NCI-H82 treated with DMSO at 0.1 percent for 48 hours (cell line): ENCODE results near the gene VPREB1.
"Not testable (repeated sequence)": the region's sequence is repeated elsewhere in the genome, so short reads cannot be mapped to it uniquely, and the experiment has no call there.

Experiments used
- DNase-seq: peaks from one replicate; lab custom pipeline; 2025; ENCODE audit not compliant: unreplicated experiment; lab: John Stamatoyannopoulos, UW

The VPREB1 gene, protein sequence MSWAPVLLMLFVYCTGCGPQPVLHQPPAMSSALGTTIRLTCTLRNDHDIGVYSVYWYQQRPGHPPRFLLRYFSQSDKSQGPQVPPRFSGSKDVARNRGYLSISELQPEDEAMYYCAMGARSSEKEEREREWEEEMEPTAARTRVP

GRCh38 chr22:22244316-22245250, at the start of gene VPREB1:
Gene VPREB1 (plus strand): TSS chr22:22244786. CDS start chr22:22244814, 28 bp downstream.
- DNase-seq = no peak

DNA sequence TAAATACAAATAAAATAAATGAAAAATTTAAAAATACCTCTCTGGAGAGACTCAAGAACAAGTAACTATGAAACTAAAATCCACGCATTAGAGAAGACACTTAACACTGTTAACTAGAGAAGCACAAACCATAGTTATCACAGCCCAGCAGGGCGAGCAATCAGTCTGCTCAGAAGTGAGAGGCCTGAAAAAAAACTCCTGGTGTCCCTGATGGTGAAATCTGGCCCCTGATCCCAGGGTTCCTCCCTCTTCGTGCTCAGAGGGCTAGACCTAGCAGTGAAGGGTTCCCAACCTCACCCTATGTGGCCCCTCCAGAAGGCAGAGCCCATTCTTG, 49.7 kb upstream of the VPREB1 start:
- DNase-seq = no peak

GRCh38 chr22:22195265-22196017, 49.1 kb upstream of the VPREB1 start:
- peak; percentile 49 for DNase-seq

- DNase-seq = no peak
Observed at GRCh38 chr22:22196018-22196533, 48.5 kb upstream of the VPREB1 start.

- no peak for DNase-seq
Observed at GRCh38 chr22:22196833-22197477, 47.6 kb upstream of the VPREB1 start.

DNA sequence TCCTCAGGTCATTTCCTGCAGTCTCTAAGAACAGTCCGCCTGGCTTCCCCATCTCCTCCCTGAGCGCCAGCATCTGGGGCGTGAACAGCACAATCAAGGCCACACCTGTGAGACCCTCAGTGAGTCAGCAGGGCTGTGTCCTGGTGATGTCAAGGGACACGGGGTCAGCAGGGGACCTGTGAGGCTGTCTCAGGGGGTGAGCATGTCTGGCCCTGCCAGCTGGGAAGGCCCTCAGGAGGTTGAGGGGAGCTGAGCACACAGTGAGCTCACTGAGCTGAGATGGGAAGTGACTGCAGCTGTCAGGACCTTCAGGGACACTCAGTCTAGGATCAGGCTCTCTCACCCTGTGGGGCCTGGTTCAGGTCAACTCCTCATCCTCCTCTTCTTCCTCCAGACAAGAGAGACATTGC, 46.6 kb upstream of the VPREB1 start:
- DNase-seq = no peak

DNA sequence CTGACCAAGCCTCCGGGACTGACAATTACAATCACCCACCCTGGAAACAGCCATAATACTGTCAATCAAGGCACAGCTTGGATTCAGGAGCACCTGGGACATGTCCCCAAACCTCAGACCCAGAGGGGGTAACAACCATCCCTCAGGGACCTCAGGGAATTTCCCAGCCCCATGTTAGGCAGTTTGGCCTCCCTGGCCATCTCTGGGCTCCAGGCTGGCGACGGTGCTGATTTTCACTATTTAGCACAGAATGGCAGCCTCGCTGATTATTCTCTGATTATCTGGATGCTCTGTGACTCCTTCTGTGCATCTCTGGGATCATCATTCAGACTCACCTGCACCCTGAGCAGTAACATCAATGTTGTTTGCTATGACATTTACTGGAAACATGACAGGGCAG, 45.8 kb upstream of the VPREB1 start:
- no peak for DNase-seq

DNA sequence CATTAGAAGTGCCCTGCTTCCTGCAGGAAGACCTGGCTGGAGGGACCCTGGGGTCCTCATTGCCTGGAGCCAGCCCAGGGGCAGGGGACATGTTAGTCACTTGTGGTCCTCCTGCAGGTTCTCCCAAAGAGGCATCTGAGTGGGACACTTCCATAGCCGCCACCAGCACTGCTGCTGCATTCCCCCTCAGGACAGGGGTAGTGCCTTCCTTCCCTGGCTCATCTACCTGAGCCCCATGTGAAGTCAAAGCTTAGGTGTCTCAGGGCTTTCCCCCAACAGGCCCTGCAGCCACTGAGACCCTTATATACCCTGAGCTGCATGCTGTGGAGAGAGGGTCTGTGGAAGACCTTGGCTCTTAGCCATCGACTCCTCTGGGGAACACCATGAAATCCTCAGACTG, 45.0 kb upstream of the VPREB1 start:
- no peak for DNase-seq

GRCh38 chr22:22200569-22201184, 43.9 kb upstream of the VPREB1 start:
- DNase-seq = no peak

- DNase-seq = no peak
Observed at GRCh38 chr22:22201185-22201929, 43.2 kb upstream of the VPREB1 start.

- no peak for DNase-seq
Observed at GRCh38 chr22:22201930-22202343, 42.6 kb upstream of the VPREB1 start.

DNA sequence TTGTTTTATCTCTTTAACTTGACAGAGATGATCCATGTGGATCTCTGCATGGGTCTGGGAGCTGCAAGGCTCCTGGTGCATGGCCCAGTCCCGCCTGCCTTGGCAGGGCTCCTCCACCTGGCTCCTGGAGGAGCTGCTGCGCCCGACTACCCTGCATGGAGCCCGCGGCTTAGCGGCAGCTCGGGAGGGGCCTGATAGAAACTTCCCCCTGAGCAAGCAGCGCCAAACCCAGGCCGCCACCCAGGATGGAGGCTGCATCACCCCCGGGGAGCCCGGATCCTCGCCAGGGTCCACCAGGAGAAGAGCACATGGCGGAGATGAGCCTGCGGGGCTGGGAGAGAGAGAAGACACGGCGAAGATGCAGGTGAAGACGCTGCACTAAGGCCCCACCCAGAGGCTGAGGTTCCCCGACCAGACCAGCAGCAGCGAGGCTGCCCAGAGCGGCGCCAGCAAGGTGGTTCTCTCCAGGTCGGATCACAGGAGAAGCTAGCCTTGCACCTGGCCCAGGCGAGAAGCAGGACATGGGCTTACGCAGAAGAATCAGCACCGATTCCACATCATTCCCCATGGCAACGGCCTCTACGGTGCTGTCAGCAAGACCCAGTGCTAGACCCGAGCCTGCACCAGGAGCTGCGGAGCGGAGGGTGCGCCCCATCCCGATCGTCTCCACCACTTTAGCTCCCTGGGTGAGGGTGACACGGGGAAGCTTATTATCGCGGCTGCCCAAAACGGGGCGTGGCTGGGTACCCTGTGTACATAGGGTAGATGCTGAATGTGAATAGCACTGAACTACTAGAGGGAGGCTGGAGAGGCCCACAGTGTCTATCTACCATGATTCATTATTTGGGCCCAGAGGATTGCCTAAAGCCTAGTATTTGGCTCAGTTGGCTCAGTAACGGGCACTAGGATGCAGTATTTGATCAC, 41.3 kb upstream of the VPREB1 start:
- DNase-seq = no peak

GRCh38 chr22:22207845-22208564, 36.6 kb upstream of the VPREB1 start:
- peak; percentile 2 for DNase-seq

GRCh38 chr22:22208652-22209051, 35.9 kb upstream of the VPREB1 start:
- DNase-seq = no peak

- not testable (repeated sequence) for DNase-seq
Observed at GRCh38 chr22:22209080-22209640, 35.4 kb upstream of the VPREB1 start.

- no peak for DNase-seq
Observed at GRCh38 chr22:22210375-22210774, 34.2 kb upstream of the VPREB1 start.

DNA sequence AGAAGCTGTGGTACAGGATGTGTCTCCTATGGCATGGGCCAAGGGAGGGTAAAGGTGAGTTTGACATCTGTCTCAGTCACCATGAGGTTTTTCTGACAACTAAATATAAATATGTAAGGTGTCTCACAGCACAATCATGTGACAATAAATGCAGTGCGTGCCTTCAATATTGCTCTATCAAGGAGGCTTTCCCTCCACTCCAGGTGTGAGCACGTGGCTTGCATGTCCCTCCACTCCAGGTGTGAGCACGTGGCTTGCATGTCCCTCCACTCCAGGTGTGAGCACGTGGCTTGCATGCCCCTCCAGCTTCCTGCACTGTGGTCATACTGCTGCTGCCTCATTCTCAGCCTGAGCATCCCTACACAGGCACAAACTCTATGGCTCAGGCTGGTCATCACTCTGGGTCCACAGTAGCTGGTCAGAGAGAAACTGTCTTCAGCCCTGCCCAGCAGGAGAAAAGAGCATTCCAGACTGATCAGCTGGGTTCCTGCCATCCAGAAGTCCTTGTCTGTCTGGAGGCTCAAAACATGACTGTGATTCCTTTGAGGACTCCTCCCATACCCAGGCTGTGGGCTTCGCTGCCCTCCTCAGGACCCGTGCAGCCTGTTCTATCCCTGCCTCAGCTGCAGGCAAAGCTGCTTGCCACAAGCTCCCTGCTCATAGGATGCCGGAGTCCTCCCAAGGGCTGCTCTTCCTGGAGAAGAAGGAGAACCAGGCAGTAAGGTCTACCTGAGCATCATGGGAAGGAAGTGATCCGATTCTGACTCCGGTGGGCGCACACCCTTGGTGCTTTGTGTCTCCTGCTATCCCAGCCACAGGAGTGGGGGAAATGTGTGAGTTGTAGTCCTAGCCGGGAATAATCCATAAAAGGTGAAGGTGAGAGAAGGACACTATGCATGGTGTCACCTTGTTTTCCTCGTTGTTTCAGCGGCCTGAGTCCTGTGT, 33.4 kb upstream of the VPREB1 start:
- DNase-seq = no peak
